MCF 10A (cell line): ENCODE results near the gene MPP7. TPM values are rescaled to one million over a fixed set of nuclear protein-coding genes. Genes with fewer than 3 reads are reported as not detected.

Experiments used
- BruUV-seq: library from RNA; stranded (reverse); fragments of 400-500 nt; replicated peaks from 2 replicates; lab custom pipeline; 2021; lab: Mats Ljungman, UMichigan
- CTCF ChIA-PET: fragments of 300-600 bp; sonication (Branson Sonifier 250); formaldehyde crosslinking; extraction: SDS; loops from one replicate; lab custom pipeline; 2021; ENCODE audit warnings: antibody characterized with exemption, inconsistent platforms; lab: Yijun Ruan, JAX
- POLR2A ChIA-PET: fragments of 300-600, 350-650 bp; sonication (Branson Sonifier 250); formaldehyde crosslinking; extraction: SDS; loops from one replicate; lab custom pipeline; 2020; ENCODE audit warnings: antibody characterized with exemption, inconsistent platforms; lab: Yijun Ruan, JAX
- DNase-seq: peaks from one replicate; pipeline ENCODE4 v3.0.0-alpha.2; 2018; ENCODE audit not compliant: unreplicated experiment
- H3K27ac Mint-ChIP-seq: one replicate; pipeline ENCODE4 v1.8.0; 2022; ENCODE audit warnings: mild to moderate bottlenecking, low read depth, mixed read lengths; ENCODE audit not compliant: unreplicated experiment
- H3K27me3 Mint-ChIP-seq: one replicate; pipeline ENCODE4 v1.8.0; 2022; ENCODE audit warnings: mixed read lengths; ENCODE audit not compliant: insufficient read depth, unreplicated experiment
- H3K36me3 Mint-ChIP-seq: one replicate; pipeline ENCODE4 v1.8.0; 2022; ENCODE audit warnings: mild to moderate bottlenecking, moderate library complexity, mixed read lengths; ENCODE audit not compliant: insufficient read depth, unreplicated experiment
- H3K4me1 Mint-ChIP-seq: one replicate; pipeline ENCODE4 v1.8.0; 2022; ENCODE audit warnings: mixed read lengths; ENCODE audit not compliant: insufficient read depth, unreplicated experiment
- H3K4me3 Mint-ChIP-seq: one replicate; pipeline ENCODE4 v1.8.0; 2022; ENCODE audit warnings: mild to moderate bottlenecking, moderate library complexity, mixed read lengths; ENCODE audit not compliant: unreplicated experiment
- H3K9me3 Mint-ChIP-seq: one replicate; pipeline ENCODE4 v1.8.0; 2022; ENCODE audit warnings: mixed read lengths; ENCODE audit not compliant: unreplicated experiment
- CTCF ChIP-seq: fragments of 200-600 bp; IDR thresholded peaks from one replicate; pipeline ENCODE4 v1.8.0; 2022; ENCODE audit warnings: antibody characterized with exemption, mild to moderate bottlenecking; ENCODE audit not compliant: unreplicated experiment
- intact Hi-C: fragments of 100-400 bp; cut with micrococcal nuclease; formaldehyde crosslinking; loops from 2 replicates; pipeline ENCODE4 v1.14.1; 2022
- total RNA-seq: library from RNA; stranded (reverse); gene quantifications from 2 replicates; pipeline ENCODE4 v1.2.3, GENCODE V29; 2022

Gene MPP7
- total RNA-seq, 1 experiment from 2014 or later, result 5.4 TPM

- BruUV-seq, result no TSS peak
- Mint-ChIP-seq H3K36me3 (no peaks in the 10 kb centered on the region), H3K27me3 (peaks cover 18% of the 10 kb centered on the region), H3K27ac (no peak overlapping the region), H3K4me1 (peaks cover 13% of the 10 kb centered on the region), H3K9me3 (no peaks in the 10 kb centered on the region), H3K4me3 (peak overlapping the region; percentile 88)
- TF ChIP-seq CTCF, result no peak
- intact Hi-C loops, result loop anchor here (1.0 kb wide), 1 partner anchor 80 kb away; no protein-coding TSS in a partner anchor
- no peak for DNase-seq
- CTCF ChIA-PET, result interaction anchor here (0.7 to 2.0 kb wide), 9 partner anchors 14 to 92 kb away, joined by 3 to 19 read pairs (median 4); no protein-coding TSS in a partner anchor
- POLR2A ChIA-PET, result interaction anchor here (0.6 to 2.4 kb wide), 13 partner anchors 10 to 1365 kb away, joined by 3 to 18 read pairs (median 7); no protein-coding TSS in a partner anchor
Measured at GRCh38 chr10:28302012-28302637, 739 bp downstream of the MPP7 start.

GRCh38 chr10:28300027-28300426 lies 2.8 kb downstream of the MPP7 start:
- Mint-ChIP-seq H3K4me3 (no peak overlapping the region), H3K27ac (no peak overlapping the region), H3K4me1 (peaks cover 13% of the 10 kb centered on the region), H3K36me3 (no peaks in the 10 kb centered on the region), H3K9me3 (no peaks in the 10 kb centered on the region), H3K27me3 (no peaks in the 10 kb centered on the region)
- no TSS peak for BruUV-seq
- CTCF ChIA-PET, result interaction anchor here (0.5 to 2.0 kb wide), 7 partner anchors 9 to 95 kb away, joined by 3 to 5 read pairs (median 3); no protein-coding TSS in a partner anchor
- intact Hi-C loops, result no loop called here
- peak; percentile 14 for TF ChIP-seq CTCF
- no peak for DNase-seq
- POLR2A ChIA-PET, result interaction anchor here (0.8 to 1.9 kb wide), 3 partner anchors 8 to 46 kb away, joined by 3 to 7 read pairs (median 3); no protein-coding TSS in a partner anchor

GRCh38 chr10:28298951-28299350 lies 3.9 kb downstream of the MPP7 start:
- Mint-ChIP-seq H3K4me3 (no peak overlapping the region), H3K36me3 (no peaks in the 10 kb centered on the region), H3K9me3 (no peaks in the 10 kb centered on the region), H3K27ac (no peak overlapping the region), H3K27me3 (no peaks in the 10 kb centered on the region), H3K4me1 (peaks cover 9% of the 10 kb centered on the region)
- no peak for TF ChIP-seq CTCF
- no peak for DNase-seq
- intact Hi-C loops, result no loop called here
- BruUV-seq, result no TSS peak
- ChIA-PET CTCF (interaction anchor here (1.4 to 1.9 kb wide), 3 partner anchors 48 to 95 kb away, joined by 5 to 7 read pairs (median 5); no protein-coding TSS in a partner anchor), POLR2A (interaction anchor here (0.5 to 1.9 kb wide), 4 partner anchors 8 to 53 kb away, joined by 3 to 7 read pairs (median 3); no protein-coding TSS in a partner anchor)

- no TSS peak for BruUV-seq
- Mint-ChIP-seq H3K9me3 (no peaks in the 10 kb centered on the region), H3K4me3 (no peak overlapping the region), H3K4me1 (peaks cover 18% of the 10 kb centered on the region), H3K36me3 (peaks cover 5% of the 10 kb centered on the region), H3K27ac (peak overlapping the region; percentile 39), H3K27me3 (no peaks in the 10 kb centered on the region)
- intact Hi-C loops, result no loop called here
- TF ChIP-seq CTCF, result no peak
- POLR2A ChIA-PET, result interaction anchor here (0.9 kb wide), 1 partner anchor 84 kb away, joined by 4 read pairs; no protein-coding TSS in a partner anchor
- DNase-seq, result no peak
- CTCF ChIA-PET, result interaction anchor here (0.6 to 2.3 kb wide), 3 partner anchors 33 to 744 kb away, joined by 3 to 7 read pairs (median 4); no protein-coding TSS in a partner anchor
Measured at GRCh38 chr10:28296023-28296422, 6.8 kb downstream of the MPP7 start.
